Liver (tissue), 3 donors: ENCODE measurements around the gene ERMAP.

Experiments used
- CTCF ChIP-seq: fragments of 150-350 bp; IDR thresholded peaks from 2 replicates; pipeline ENCODE4 v1.5.1; 2017; ENCODE audit warnings: improper control_type of control experiment, low read depth, low read length; ENCODE audit not compliant: missing input control
- SP1 ChIP-seq: IDR thresholded peaks from 2 replicates; pipeline ENCODE4 v1.6.1; 2018; ENCODE audit warnings: antibody characterized with exemption, mild to moderate bottlenecking
- donor health status: healthy.
- donor health status: healthy.

DNA sequence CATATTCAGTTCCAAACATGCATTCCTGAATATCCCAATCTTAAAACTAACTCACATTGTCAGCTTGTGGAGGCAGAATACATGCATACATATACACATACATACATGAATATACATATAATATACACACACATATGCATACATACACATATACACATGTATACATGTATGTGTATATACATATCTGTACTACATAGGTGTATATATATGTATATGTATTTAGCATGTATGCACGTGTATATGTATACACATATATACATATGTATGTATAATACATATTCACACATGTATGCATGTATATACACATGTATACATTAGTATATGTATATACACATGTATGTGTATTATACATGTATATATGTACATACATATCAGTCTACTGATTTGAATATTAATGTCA is 28.3 kb downstream of the ERMAP start:
- TF ChIP-seq CTCF (no peak), SP1 (no peak)
